Lung microvascular endothelial cell (primary cell): Measurements from ENCODE around the gene FAM72B. TPM values are rescaled to one million over a fixed set of nuclear protein-coding genes. Genes with fewer than 3 reads are reported as not detected.
A peak's percentile ranks its signal among the peaks of the same experiment; 100 is the strongest.
"Not testable (repeated sequence)": the region's sequence is repeated elsewhere in the genome, so short reads cannot be mapped to it uniquely, and the experiment has no call there.

Experiments used
- DNase-seq, 2 donors: peaks; one replicate each; pipeline versions ENCODE4 v3.0.0 to v3.0.0-alpha.2; 2010; ENCODE audit warnings: low read depth in 2 of 2
- total RNA-seq: library from RNA; depleted of rRNA; stranded (reverse); fragments of >200 nt; gene quantifications from 2 replicates; pipeline ENCODE4 v1.2.1, GENCODE V29; 2014

Gene FAM72B
- total RNA-seq, 1 donor from 2014 or later, result 1.6 TPM

DNA sequence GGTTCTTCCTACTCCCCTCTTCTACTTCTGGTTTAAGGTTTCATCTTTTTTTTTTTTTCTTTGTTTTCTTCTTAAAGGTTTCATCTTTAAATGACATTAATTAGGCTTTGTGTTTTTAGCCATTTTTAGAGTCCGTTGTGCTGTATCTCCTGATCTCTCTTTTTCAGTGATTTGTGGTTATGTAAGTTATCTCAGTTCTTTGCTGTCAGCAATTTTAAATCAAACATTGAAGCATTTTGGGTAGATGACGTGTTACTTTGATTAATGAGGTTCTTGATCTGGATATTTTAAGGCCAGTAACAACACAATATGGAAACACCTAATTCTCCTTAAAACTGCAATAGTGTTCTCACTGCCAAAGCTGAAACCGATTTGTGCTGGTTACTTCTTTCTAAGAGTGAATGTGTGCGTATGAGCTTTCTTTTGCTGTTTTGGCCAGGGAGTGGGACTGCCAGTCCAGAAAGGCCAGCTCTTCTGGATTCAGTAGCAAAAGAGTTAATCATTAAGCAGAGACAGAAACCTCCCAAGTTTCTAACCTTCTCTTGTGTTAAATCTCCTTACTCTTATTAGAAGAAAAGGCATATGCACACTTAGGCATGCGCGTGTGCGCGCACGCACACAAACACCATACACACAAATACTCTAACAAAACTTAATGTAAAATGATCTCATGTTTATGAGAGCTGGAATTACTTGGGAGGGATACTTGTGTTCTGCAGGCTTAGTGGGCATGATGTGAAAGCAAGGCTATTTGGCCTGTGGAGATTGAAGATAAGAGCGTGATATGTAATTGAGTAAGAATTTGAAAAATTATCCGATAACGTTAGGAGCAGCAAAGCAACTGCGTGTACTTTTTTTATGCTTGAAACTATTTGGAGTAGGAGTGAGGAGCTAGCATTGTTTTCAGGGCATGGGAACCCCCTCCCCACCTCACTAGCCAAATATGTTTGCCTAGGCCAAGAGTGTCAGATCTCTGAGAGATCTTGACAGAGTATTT is 17.1 kb upstream of the FAM72B start:
- DNase-seq, result peak in 1 of 2 donors; percentile 9

DNA sequence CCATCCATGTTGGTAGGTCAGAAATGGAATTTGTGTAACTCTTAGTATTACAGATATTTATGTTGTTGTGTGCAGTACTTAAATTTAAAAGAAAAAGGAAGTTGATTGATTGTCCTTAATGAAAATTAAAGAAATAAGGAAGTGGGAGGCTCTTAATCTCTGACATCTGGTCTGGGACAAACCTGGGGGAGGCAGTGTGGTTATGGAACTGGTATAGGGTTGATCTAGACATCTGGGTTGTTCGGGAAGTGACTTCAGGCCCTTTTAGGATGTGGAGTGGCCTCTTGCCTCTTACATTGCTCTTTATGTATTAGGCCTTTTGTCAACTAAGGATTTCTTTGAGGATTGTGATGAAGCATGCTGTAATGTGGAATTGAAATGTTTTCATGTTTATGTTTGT is 16.1 kb upstream of the FAM72B start:
- not testable (repeated sequence) for DNase-seq

DNA sequence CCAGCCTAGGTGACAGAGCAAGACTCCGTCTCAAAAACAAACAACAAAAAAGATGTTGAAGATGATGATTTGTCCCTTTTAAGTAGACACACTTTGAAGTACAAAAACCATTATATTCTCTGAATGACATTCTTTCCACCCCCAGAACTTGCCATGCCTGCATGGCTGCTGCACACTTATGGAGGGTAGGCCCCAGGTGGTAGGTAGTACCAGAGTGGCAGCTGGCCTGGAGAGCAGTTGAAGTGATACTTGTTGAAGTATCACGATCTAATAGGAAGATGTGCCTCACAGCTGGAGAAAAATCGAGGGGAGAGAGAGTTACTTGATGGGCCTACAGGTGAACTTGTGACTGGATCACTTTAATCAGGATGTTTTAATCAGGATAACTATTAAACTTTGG is 15.6 kb upstream of the FAM72B start:
- not testable (repeated sequence) for DNase-seq

DNA sequence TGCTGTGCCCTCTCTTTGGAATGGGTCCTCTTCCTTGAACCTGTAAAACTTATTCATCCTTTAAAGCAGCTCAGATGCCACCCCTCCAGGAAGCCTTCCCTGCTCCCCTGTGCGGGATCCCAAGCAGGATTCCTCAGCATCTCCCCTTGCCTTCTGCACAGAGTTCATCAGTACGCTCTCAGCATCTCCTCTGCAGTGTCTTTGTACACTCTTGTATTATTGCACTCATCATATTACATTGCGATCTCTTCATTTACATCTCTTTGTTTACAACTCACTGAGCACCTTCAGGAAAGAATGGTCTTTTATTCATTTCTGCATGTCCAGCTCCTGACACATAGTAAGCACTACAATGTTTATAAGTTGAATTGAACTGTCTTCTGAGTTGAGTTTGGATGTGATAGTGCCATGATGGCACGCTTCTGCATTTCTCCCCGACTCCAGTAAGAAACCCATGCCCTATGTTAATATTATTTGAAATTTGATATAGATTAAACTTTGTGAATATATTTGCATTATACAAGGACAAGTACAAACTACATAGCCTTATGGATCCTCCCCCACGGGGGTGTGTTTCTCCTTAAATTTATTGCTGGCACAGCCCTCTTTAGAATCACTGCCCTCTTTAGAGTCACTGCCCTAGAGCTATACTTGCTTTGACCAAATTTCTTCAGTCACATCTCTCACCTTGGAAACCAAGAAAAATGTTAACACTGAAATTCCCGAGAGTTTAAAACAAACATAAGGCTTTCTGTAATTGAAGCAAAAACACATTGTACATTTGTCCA is 13.1 kb upstream of the FAM72B start:
- DNase-seq, result not testable (repeated sequence)

DNA sequence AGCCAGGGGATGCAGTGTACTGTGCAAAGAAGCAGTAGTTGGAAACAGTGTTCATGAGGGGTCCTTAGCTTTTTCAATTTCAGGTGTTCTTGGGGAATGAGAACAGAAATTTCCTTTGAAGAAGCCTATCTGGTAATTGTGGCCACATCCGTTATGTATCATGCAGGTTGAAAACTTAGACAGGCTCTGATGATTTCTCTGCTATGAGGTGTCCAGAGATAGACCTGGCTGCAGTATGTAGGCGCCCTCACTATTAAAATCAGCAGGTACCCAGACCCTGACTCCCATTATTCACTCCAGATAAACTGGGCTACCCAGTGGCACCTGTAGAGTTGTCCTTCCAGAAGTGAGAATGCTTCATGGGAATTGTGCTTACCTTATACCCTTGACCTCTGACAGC is 8.4 kb upstream of the FAM72B start:
- DNase-seq, result not testable (repeated sequence)

DNA sequence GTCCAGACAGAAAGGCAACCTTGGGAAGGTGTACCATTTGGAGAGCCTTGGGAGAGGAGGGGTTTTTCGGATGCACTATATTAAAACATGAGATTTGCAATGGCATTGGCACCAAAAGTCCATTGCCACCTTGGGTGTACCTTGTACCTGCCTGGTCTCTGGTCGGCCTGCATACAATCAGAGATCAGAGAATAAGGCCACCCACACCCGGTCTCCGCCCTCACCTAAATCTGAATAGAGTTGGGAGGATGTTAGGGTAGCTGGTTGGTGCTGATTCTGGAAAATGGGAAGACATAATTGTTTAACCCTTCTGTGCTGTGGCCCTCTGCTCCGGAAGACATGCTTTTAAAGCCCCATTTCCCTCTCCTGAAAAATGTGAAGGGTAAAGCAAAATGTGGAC is 3.8 kb upstream of the FAM72B start:
- not testable (repeated sequence) for DNase-seq

DNA sequence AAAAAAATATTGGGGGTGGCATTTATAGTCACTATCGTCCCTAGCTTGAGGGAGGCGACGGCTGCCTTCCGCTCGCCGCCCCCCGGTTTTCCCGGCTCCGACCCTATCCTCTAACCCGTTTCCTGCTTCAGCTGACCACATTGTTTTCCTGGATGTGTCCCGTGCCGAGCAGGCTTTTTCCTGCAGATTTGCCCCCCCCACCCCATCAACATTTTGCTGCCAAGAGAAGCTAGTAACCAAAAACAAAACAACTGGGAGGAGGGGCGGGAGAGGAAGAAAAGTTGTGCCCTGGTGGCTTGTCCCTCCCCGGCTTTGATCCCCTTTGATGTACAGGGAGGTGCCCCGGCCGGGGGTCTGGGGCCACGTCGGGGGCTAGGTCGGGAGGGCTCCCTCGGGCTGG is 2.1 kb upstream of the FAM72B start:
- not testable (repeated sequence) for DNase-seq

DNA sequence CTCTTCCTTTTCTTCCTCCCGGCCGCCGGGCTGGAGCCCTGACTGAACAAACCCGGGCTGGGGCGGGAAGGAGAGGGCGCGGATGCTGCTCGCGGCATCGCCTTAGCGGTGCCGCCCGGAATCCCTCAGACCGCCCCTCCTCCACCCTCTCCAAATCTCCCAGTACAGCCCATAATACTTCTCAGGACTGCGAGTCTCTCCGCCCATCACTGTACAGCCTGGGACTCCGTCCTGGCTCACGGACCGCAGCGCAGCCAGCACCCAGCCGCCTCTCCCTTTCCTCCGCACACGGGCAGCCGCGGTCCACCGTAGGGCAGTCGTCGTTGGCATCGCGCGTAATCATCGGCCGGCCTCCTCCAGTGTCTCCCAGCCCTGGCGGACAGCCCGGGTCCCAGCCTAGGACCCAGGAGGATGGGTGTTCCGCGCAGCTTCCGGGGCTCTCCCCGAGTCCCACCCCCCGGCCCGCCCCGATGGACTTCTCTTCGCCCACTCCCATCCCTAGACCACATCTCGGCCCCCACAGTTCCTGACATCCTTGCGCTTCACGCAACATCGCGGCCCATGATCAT is 1.1 kb upstream of the FAM72B start:
- DNase-seq, result not testable (repeated sequence)

DNA sequence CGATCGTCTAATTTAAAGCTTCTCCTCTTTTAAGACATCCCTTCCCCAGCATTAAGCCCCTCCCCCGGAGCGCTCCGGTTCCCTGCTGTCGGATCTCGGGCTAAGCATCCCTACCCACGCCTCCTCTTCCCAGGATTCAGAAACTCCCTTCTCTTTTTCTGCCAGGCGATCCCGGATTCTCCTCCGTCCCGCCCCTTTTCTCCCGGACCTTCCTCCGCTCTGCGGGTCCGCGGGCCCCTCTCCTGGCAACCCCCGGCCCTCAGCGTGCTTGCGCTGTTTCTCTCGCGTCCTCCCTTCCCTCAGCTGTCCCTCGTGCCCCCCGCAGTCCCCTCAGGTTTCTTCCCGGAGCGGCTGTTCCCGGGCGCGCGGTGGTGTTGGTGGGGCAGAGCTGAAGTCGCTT is 273 bp downstream of the FAM72B start:
- DNase-seq, result not testable (repeated sequence)

DNA sequence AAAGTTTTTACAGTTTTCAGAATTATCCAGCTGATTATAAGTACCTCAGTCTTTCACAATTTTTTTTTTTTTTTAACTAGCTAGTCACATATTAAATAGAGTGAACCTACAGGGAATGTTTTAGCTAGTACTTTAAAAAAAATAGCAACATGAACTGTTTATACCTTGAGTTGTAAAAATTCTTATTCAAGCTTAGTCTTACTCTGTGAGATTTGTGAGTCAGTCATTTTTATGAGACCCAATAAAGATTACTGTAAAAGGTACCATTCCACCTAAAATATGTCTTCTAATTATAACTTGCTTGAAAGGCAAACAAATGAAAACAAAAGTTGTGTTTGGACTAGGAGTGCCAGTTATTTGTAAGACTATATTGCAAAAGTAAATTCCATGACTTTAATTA is 5.9 kb downstream of the FAM72B start:
- not testable (repeated sequence) for DNase-seq

DNA sequence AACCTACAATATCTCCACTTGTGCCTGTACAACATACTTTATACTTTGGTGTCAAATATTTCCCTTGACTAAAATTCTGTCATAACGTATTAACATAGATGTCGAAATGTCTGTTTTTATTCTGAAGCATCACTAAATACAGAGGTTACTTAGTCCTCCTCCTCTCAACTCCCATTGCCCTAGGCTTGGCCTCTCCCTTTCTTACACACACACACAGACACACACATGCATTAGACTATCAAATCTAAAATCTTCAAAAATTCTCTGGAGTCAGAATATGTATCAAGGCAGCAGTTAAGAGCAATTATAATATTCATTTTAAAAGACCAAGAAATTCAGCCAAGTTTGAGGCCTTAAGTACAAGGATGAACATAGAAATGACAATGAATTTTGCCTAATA is 7.5 kb downstream of the FAM72B start:
- DNase-seq, result not testable (repeated sequence)

DNA sequence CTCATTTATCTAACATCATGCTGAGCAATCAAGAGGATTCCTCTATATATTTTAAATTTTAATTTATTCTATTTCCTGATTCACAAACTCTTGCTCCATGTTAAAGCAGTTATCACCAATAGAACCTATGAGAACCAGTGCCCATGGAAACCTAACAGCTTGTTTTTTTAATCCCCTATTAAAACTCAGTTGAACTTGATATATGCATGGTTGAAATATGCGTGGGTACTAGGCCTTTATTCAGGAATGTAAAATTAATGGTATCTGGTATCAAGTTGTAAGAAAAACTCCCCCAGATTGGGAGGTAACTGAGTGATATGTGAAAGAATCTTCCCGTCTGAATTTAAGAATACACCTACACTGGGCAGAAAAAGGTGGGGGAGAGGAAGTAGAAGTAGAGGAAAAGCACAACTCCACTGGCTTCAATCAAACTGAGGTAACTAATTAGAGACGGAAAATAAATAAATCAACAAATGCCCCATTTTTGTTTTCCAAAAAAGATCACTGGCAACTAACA is 15.9 kb downstream of the FAM72B start:
- not testable (repeated sequence) for DNase-seq

DNA sequence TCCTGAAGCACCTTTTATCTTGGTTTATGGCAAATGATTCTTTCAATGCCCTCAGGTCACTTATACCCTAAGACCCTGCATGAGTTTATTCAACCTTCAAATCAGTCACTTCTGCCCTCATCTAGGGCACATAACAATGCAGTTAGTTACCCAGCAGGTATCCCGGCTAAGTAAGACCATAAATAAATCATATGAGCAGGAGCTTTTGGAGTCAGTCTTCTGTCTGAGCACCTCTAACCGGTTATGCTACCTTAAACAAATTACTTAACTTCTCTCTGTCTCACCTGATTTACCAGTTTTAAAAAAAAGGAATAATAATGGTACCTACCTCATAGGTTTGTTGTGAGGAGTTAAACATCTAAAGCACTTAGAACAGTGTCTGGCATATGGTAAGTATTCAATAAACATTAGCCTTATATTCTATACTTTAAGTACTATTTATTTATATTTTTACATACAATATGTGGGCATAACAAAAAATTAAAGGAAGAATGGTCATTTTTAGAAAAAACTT is 16.9 kb downstream of the FAM72B start:
- not testable (repeated sequence) for DNase-seq

DNA sequence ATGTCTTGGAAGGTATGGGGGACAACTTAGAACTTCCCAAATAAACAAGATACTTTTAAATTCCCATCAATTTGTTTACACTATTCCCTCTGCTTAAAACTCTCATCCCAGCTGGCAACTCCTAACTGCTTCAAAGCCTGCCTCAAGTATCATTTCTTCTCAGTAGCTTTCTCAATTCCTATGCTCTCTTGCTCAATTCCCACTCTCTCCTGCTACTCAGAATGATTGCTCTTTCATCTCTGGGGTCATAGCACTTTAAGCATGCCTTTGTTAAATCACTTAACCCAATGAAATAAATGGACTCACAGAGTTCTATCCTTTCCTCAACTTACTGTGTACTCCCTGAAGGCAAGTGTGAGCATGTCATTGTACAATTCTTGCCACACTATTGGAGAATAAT is 18.8 kb downstream of the FAM72B start:
- DNase-seq, result not testable (repeated sequence)

DNA sequence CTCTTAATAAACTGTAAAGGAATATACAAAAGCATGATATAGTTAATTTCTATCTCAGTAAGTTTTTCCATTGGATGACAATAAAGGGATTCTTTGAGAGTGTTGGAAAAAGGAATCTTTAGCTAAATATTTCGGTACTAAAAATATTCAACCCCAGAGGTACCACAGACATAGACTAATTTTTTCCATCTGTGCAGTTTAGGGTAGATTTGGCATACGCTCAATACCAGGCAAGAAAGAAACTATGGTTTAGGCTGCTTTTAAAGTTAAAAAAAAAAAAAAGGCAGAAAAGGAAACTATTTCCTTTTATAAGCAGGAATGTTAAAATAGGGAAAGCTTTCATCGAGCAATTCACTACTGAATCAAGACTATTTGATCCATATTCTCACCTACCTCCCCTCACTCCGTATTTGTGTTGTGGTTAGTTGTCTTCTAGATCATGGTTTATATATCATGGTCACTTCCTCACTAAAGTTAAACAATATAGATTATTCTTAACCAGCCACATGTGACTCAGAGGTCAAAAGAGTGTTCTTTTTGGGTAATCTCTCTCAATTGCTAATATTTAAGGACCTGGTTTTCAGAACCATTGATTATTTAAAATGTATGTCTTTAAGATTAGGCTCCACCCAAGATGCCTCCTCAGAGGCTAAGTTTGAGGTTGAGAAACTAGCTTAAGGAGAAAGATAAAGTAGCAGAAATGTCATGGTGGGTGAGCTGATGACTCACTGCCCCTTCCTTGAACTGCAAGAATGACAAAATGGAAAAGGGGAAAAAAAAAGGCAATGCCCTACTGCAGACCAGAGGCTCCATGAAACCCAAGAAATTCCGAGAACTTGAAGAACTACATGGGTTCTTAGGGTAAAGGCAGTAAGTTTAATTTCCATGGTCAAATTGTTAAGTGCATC is 20.0 kb downstream of the FAM72B start:
- peak in 1 of 2 donors; percentile 41 for DNase-seq

DNA sequence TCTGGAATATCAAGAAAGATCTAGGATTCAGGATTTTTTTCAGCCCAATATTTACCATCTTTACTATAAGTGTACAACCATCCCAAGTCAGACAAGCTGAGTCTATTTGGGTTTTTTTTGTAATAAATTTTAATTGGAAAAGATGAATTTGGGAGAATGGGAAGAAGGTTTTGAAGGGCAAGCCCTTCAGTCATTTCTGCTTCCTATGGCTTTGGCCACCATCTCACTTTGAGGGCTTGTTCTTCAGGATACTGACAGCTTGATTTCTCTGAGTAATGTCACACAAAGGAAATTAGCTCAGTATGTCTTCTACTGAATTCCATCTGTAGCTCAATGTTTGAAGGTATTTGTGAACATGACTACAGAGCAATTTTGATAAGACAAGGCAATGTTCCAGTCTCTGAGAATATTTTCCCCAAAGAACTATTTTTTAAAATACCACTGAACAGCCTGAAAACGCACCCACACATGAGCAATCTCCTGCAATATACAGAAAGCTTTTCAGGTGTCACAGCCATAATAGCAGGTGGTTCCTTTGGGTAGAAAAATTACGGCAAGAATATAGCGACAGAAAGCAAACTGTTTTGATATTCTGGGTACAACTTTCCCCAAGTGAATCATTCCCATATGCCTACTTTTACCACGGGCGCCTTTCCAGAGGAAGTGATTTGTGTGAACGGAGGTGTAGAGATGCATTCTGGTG is 22.8 kb downstream of the FAM72B start:
- DNase-seq, result not testable (repeated sequence)

DNA sequence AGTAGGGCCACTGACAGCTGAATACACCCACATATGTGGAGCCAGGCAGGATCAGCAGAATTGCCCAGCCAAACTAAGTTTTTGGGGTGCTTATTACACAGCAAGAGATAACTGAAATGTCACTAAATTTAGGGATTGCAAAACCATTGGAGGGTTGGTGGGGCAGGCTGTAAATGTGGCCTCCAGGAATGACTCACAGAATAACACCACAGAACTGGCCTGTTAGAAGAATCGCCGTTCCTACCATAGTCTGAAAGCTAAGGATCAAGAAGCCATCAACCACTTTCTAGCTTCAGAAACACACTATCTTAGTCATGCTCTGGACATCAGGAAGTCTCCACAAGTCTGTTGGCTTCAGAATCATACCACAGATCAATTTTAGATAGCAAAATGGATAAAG is 24.0 kb downstream of the FAM72B start:
- DNase-seq, result not testable (repeated sequence)

DNA sequence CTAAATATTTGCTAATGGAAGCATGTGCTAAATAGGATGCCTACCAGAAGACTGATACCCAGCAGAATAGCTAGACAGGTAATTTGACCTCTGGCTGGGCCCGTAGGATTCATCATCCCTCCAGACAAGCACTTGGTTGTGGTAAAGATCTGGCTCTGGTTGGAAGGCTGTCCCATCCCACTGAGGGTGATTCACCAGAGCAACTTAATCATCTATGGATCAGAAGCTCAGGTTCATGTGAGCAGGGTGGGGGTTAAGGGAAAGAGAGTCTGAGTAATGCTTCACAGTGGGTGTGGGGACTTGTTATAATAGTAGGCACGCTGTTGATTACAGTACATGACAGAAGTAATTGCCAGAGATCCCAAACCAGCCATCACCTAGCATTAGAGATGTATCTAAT is 26.5 kb downstream of the FAM72B start:
- DNase-seq, result not testable (repeated sequence)

DNA sequence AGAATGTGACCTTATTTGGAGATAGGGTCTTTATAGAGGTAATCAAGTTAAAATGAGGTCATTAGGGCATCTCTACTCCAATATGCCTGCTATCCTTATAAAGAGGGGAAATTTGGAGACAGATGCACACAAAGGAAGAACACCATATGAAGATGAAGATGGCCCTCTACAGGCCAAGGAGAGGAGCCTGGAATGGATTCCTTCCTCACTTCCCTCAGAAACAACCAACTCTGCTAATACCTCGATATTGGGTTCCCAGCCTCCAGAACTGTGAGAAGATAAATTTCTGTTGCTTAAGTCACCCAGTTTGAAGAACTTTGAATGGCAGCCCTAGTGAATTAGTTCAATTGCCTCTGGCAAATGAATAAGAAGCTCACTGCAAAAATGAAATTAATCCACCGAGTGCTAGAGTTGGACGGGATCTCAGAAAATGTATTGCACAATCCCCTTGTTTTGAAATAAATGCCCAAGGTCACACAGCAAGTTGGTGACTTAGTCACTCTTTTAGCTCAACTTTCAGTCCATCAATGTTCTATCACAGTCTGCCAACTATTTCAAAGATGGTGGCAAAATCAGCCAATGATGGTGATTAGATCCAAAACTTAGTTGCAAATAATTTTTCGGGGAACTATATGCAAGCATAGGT is 27.1 kb downstream of the FAM72B start:
- DNase-seq, result not testable (repeated sequence)
